GM23248 (cell line): ENCODE data around the gene PDCD2L. TPM values are rescaled to one million over a fixed set of nuclear protein-coding genes. Genes with fewer than 3 reads are reported as not detected.

ENCODE experiments used
- DNase-seq: peaks from one replicate; pipeline ENCODE4 v3.0.0-alpha.2; 2015
- H2AFZ ChIP-seq: fragments of 200-600 bp; sonication (generic); 2 replicates; pipeline ENCODE4 v1.6.1; 2016; ENCODE audit warnings: antibody characterized with exemption
- H3F3A ChIP-seq: fragments of 200-600 bp; sonication (generic); 2 replicates; pipeline ENCODE4 v1.6.1; 2016; ENCODE audit warnings: mild to moderate bottlenecking, antibody characterized with exemption, mixed run types; ENCODE audit not compliant: insufficient read depth
- H3K27ac ChIP-seq: fragments of 200-600 bp; sonication (generic); 2 replicates; pipeline ENCODE4 v1.5.1; 2016; ENCODE audit warnings: mild to moderate bottlenecking
- H3K27me3 ChIP-seq: fragments of 200-600 bp; sonication (generic); replicated peaks from 2 replicates; pipeline ENCODE4 v1.6.1; 2016; ENCODE audit warnings: mild to moderate bottlenecking; ENCODE audit not compliant: insufficient read depth
- H3K36me3 ChIP-seq: fragments of 200-600 bp; sonication (generic); 2 replicates; pipeline ENCODE4 v1.6.1; 2016; ENCODE audit warnings: low read depth, mild to moderate bottlenecking
- H3K4me1 ChIP-seq: fragments of 200-600 bp; sonication (generic); 2 replicates; pipeline ENCODE4 v1.6.1; 2016; ENCODE audit warnings: mild to moderate bottlenecking; ENCODE audit not compliant: insufficient read depth
- H3K4me2 ChIP-seq: fragments of 200-600 bp; sonication (generic); one replicate; pipeline ENCODE4 v1.6.1; 2016; ENCODE audit warnings: mild to moderate bottlenecking; ENCODE audit not compliant: unreplicated experiment
- H3K4me3 ChIP-seq: fragments of 200-600 bp; sonication (generic); 2 replicates; pipeline ENCODE4 v1.5.1; 2016; ENCODE audit warnings: mild to moderate bottlenecking
- H3K79me2 ChIP-seq: fragments of 200-600 bp; sonication (generic); 2 replicates; pipeline ENCODE4 v1.6.1; 2016; ENCODE audit warnings: mild to moderate bottlenecking; ENCODE audit not compliant: insufficient read depth
- H3K9ac ChIP-seq: fragments of 200-600 bp; sonication (generic); 2 replicates; pipeline ENCODE4 v1.6.1; 2016; ENCODE audit warnings: mild to moderate bottlenecking
- H3K9me2 ChIP-seq: fragments of 200-600 bp; sonication (generic); 2 replicates; pipeline ENCODE4 v1.6.1; 2016; ENCODE audit warnings: mixed run types, mild to moderate bottlenecking, moderate library complexity; ENCODE audit not compliant: insufficient read depth
- H3K9me3 ChIP-seq: fragments of 200-600 bp; sonication (generic); one replicate; pipeline ENCODE4 v1.6.1; 2017; ENCODE audit warnings: low read depth
- H4K20me1 ChIP-seq: fragments of 200-600 bp; sonication (generic); 2 replicates; pipeline ENCODE4 v1.6.0; 2016; ENCODE audit not compliant: insufficient read depth
- EZH2 ChIP-seq: fragments of 200-600 bp; sonication (generic); IDR thresholded peaks from 2 replicates; pipeline ENCODE4 v1.6.1; 2018; ENCODE audit warnings: antibody characterized with exemption, mild to moderate bottlenecking; ENCODE audit not compliant: insufficient read depth, poor library complexity, severe bottlenecking
- EZH2phosphoT487 ChIP-seq: fragments of 200-600 bp; sonication (generic); IDR thresholded peaks from 2 replicates; pipeline ENCODE4 v1.6.1; 2018; ENCODE audit warnings: antibody characterized with exemption, moderate library complexity, mild to moderate bottlenecking, low read depth; ENCODE audit not compliant: insufficient read depth
- WGBS, 2 experiments: methylation state at CpG; one replicate each; pipeline ENCODE4 v1.1.6; 2015 to 2017; ENCODE audit warnings: low lambda C conversion rate in 2 of 2, low coverage in 1 of 2; ENCODE audit errors: missing lambda C conversion rate in 2 of 2; 5-methylcytosine and 5-hydroxymethylcytosine counted together
- in situ Hi-C: fragments of 300-500 bp; cut with MboI; formaldehyde crosslinking; loops from 2 replicates; pipeline ENCODE4 v1.15.0; 2020
- polyA plus RNA-seq: library from polyadenylated mRNA; unstranded; fragments of >200 nt; fragmentation: Nextera tagmentation; extraction: Ambion mirVana; gene quantifications from 2 replicates; pipeline ENCODE4 v1.2.1, GENCODE V29; 2016
- total RNA-seq: library from RNA; depleted of rRNA; stranded (reverse); fragments of >200 nt; shearing (Covaris generic); gene quantifications from 2 replicates; pipeline ENCODE4 v1.2.3, GENCODE V29; 2014

Gene PDCD2L
- total and polyA plus RNA-seq, 2 experiments from 2014 or later, result 7.4 to 13.4 TPM

GRCh38 chr19:34428549-34429285, 24.5 kb downstream of the PDCD2L start:
- H2AFZ ChIP-seq, result peak overlapping the region; percentile 100
- peaks cover 24% of the 10 kb centered on the region for H3K4me1 ChIP-seq
- peak overlapping the region; percentile 84 for H3K27ac ChIP-seq
- DNase-seq, result peak; percentile 77
- peaks cover 9% of the 10 kb centered on the region; the same call in 1 of the 2 replicates for H4K20me1 ChIP-seq
- 1% methylated on average over 49 to 52 of the region's 68 CpGs for WGBS, 2 experiments
- H3K9ac ChIP-seq, result peak overlapping the region; percentile 96
- 0 out of 2 replicates have a peak, but pooled peaks cover 5% of the 10 kb centered on the region for H3F3A ChIP-seq
- H3K4me2 ChIP-seq, result peak overlapping the region; percentile 91
- TF ChIP-seq EZH2, result no peak
- TF ChIP-seq EZH2phosphoT487, result no peak
- no peaks in the 10 kb centered on the region for H3K9me2 ChIP-seq
- peaks cover 62% of the 10 kb centered on the region for H3K79me2 ChIP-seq
- H3K4me3 ChIP-seq, result peak overlapping the region; percentile 89
- no peaks in the 10 kb centered on the region for H3K9me3 ChIP-seq
- in situ Hi-C loops, result no loop called here
- peaks cover 3% of the 10 kb centered on the region; the same call in 1 of the 2 replicates for H3K36me3 ChIP-seq
- no peaks in the 10 kb centered on the region for H3K27me3 ChIP-seq

GRCh38 chr19:34429553-34429952, 25.4 kb downstream of the PDCD2L start:
- no peak for DNase-seq
- no peak overlapping the region for H2AFZ ChIP-seq
- no peaks in the 10 kb centered on the region for H3K9me3 ChIP-seq
- H3K79me2 ChIP-seq, result peaks cover 70% of the 10 kb centered on the region
- H3F3A ChIP-seq, result 0 out of 2 replicates have a peak, but pooled peaks cover 5% of the 10 kb centered on the region
- H3K36me3 ChIP-seq, result peaks cover 6% of the 10 kb centered on the region; the same call in 1 of the 2 replicates
- peaks cover 24% of the 10 kb centered on the region for H3K4me1 ChIP-seq
- WGBS, 2 experiments, result 57 to 63% methylated on average over 9 of the region's 9 CpGs
- peak overlapping the region; percentile 89 for H3K4me3 ChIP-seq
- in situ Hi-C loops, result no loop called here
- H3K9me2 ChIP-seq, result no peaks in the 10 kb centered on the region
- H4K20me1 ChIP-seq, result peaks cover 9% of the 10 kb centered on the region; the same call in 1 of the 2 replicates
- H3K27ac ChIP-seq, result peak overlapping the region; percentile 84; the same call in 1 of the 2 replicates
- peak overlapping the region; percentile 96 for H3K9ac ChIP-seq
- peak overlapping the region; percentile 91 for H3K4me2 ChIP-seq
- no peaks in the 10 kb centered on the region for H3K27me3 ChIP-seq
- TF ChIP-seq EZH2 (no peak), EZH2phosphoT487 (no peak)

- H3K27me3 ChIP-seq, result no peaks in the 10 kb centered on the region
- in situ Hi-C loops, result no loop called here
- H4K20me1 ChIP-seq, result peaks cover 9% of the 10 kb centered on the region; the same call in 1 of the 2 replicates
- peak overlapping the region; percentile 89 for H3K4me3 ChIP-seq
- H3K9me2 ChIP-seq, result no peaks in the 10 kb centered on the region
- WGBS, 2 experiments, result 51 to 52% methylated on average over 6 of the region's 6 CpGs
- peak overlapping the region; percentile 96 for H3K9ac ChIP-seq
- H3K27ac ChIP-seq, result 0 out of 2 replicates have a peak overlapping the region, but pooled peaks have one; percentile 6
- H3F3A ChIP-seq, result 0 out of 2 replicates have a peak, but pooled peaks cover 5% of the 10 kb centered on the region
- H3K9me3 ChIP-seq, result no peaks in the 10 kb centered on the region
- peaks cover 85% of the 10 kb centered on the region for H3K79me2 ChIP-seq
- H2AFZ ChIP-seq, result no peak overlapping the region
- peak overlapping the region; percentile 91 for H3K4me2 ChIP-seq
- TF ChIP-seq EZH2phosphoT487 (no peak), EZH2 (no peak)
- DNase-seq, result peak; percentile 73
- peaks cover 24% of the 10 kb centered on the region for H3K4me1 ChIP-seq
- peaks cover 15% of the 10 kb centered on the region for H3K36me3 ChIP-seq
Observed at GRCh38 chr19:34430738-34431625, 26.8 kb downstream of the PDCD2L start.

- TF ChIP-seq EZH2phosphoT487 (no peak), EZH2 (no peak)
- in situ Hi-C loops, result no loop called here
- Histone ChIP-seq H2AFZ (no peak overlapping the region), H3K79me2 (peaks cover 93% of the 10 kb centered on the region), H3K4me2 (no peak overlapping the region), H3K36me3 (peaks cover 24% of the 10 kb centered on the region), H3K27me3 (no peaks in the 10 kb centered on the region), H3K4me3 (no peak overlapping the region), H3K9ac (peak overlapping the region; percentile 96; the same call in 1 of the 2 replicates), H3K27ac (no peak overlapping the region), H3K4me1 (peaks cover 24% of the 10 kb centered on the region), H3K9me3 (no peaks in the 10 kb centered on the region), H3F3A (0 out of 2 replicates have a peak, but pooled peaks cover 5% of the 10 kb centered on the region), H4K20me1 (peaks cover 9% of the 10 kb centered on the region; the same call in 1 of the 2 replicates), H3K9me2 (no peaks in the 10 kb centered on the region)
- WGBS, 2 experiments, result 54 to 55% methylated on average over 2 of the region's 2 CpGs
- no peak for DNase-seq
Observed at GRCh38 chr19:34431681-34432402, 27.6 kb downstream of the PDCD2L start.
